ENCODE results near the gene OR5I1. TPM values are rescaled to one million over a fixed set of nuclear protein-coding genes. Genes with fewer than 3 reads are reported as not detected.
"Not testable (repeated sequence)": the region's sequence is repeated elsewhere in the genome, so short reads cannot be mapped to it uniquely, and the experiment has no call there.

The OR5I1 gene
- total RNA-seq = not detected

GRCh38 chr11:55936300-55936699 is at the start of gene OR5I1:
Gene OR5I1, minus strand, starts transcription at chr11:55936400. Its CDS starts 0 bp downstream, at chr11:55936400.
- no peaks in the 10 kb centered on the region for H3K27me3 Mint-ChIP-seq
- peaks cover 2% of the 10 kb centered on the region for H3K9me3 Mint-ChIP-seq
- no peak within 1 kb of the TSS for H3K4me3 Mint-ChIP-seq
- no peak for ATAC-seq (ENCODE audit: low read depth)
- no peaks in the 10 kb centered on the region for H3K36me3 Mint-ChIP-seq
- POLR2A ChIA-PET = no interaction called here
- no peak within 1 kb of the TSS for H3K27ac Mint-ChIP-seq
- H3K4me1 Mint-ChIP-seq = no peaks in the 10 kb centered on the region
- DNase-seq = no peak

GRCh38 chr11:55970935-55971334 is 34.7 kb upstream of the OR5I1 start:
- H3K36me3 Mint-ChIP-seq = no peaks in the 10 kb centered on the region

GRCh38 chr11:55969845-55970244 is 33.6 kb upstream of the OR5I1 start, which contains the start of gene OR10AG1:
Gene OR10AG1, minus strand, starts transcription at chr11:55969945. Its CDS starts 38 bp downstream, at chr11:55969907.
- H3K4me1 Mint-ChIP-seq = no peaks in the 10 kb centered on the region
- POLR2A ChIA-PET = no interaction called here
- no peaks in the 10 kb centered on the region for H3K27me3 Mint-ChIP-seq

More at GRCh38 chr11:55970935-55971334, 34.7 kb upstream of the OR5I1 start:
- peaks cover 5% of the 10 kb centered on the region for H3K9me3 Mint-ChIP-seq
- ATAC-seq (ENCODE audit: low read depth) (no peak), DNase-seq (no peak)
- no peaks in the 10 kb centered on the region for H3K4me1 Mint-ChIP-seq
- no peaks in the 10 kb centered on the region for H3K27me3 Mint-ChIP-seq
- H3K4me3 Mint-ChIP-seq = no peak overlapping the region
- POLR2A ChIA-PET = no interaction called here
- H3K27ac Mint-ChIP-seq = no peak overlapping the region

GRCh38 chr11:55967914-55968313 is 31.7 kb upstream of the OR5I1 start:
- Mint-ChIP-seq H3K9me3 (peaks cover 5% of the 10 kb centered on the region), H3K36me3 (no peaks in the 10 kb centered on the region), H3K27ac (no peak overlapping the region), H3K27me3 (no peaks in the 10 kb centered on the region), H3K4me3 (no peak overlapping the region), H3K4me1 (no peaks in the 10 kb centered on the region)
- POLR2A ChIA-PET = no interaction called here
- ATAC-seq (ENCODE audit: low read depth) = no peak
- DNase-seq = no peak

More at GRCh38 chr11:55969845-55970244, 33.6 kb upstream of the OR5I1 start, which contains the start of gene OR10AG1:
- Mint-ChIP-seq H3K9me3 (peaks cover 5% of the 10 kb centered on the region), H3K36me3 (no peaks in the 10 kb centered on the region), H3K27ac (no peak within 1 kb of the TSS), H3K4me3 (no peak within 1 kb of the TSS)
- no peak for DNase-seq
- no peak for ATAC-seq (ENCODE audit: low read depth)

GRCh38 chr11:55966391-55966790 is 30.2 kb upstream of the OR5I1 start:
- POLR2A ChIA-PET = no interaction called here
- H3K27me3 Mint-ChIP-seq = no peaks in the 10 kb centered on the region
- H3K27ac Mint-ChIP-seq = no peak overlapping the region
- H3K9me3 Mint-ChIP-seq = peaks cover 5% of the 10 kb centered on the region
- DNase-seq = no peak
- no peak overlapping the region for H3K4me3 Mint-ChIP-seq
- no peaks in the 10 kb centered on the region for H3K36me3 Mint-ChIP-seq
- no peak for ATAC-seq (ENCODE audit: low read depth)
- H3K4me1 Mint-ChIP-seq = no peaks in the 10 kb centered on the region

- DNase-seq (no peak), ATAC-seq (ENCODE audit: low read depth) (no peak)
- POLR2A ChIA-PET = no interaction called here
- H3K4me3 Mint-ChIP-seq = no peak overlapping the region
- no peaks in the 10 kb centered on the region for H3K4me1 Mint-ChIP-seq
- no peaks in the 10 kb centered on the region for H3K27me3 Mint-ChIP-seq
- no peaks in the 10 kb centered on the region for H3K36me3 Mint-ChIP-seq
- peaks cover 3% of the 10 kb centered on the region for H3K9me3 Mint-ChIP-seq
- no peak overlapping the region for H3K27ac Mint-ChIP-seq
Observed at GRCh38 chr11:55956521-55956920, 20.3 kb upstream of the OR5I1 start.

GRCh38 chr11:55949330-55949729 is 13.1 kb upstream of the OR5I1 start:
- POLR2A ChIA-PET = no interaction called here
- ATAC-seq (ENCODE audit: low read depth) (no peak), DNase-seq (no peak)

GRCh38 chr11:55942785-55943392 is 6.7 kb upstream of the OR5I1 start:
- no peak overlapping the region for H3K27ac Mint-ChIP-seq
- no peaks in the 10 kb centered on the region for H3K4me1 Mint-ChIP-seq
- no peak overlapping the region for H3K4me3 Mint-ChIP-seq
- H3K36me3 Mint-ChIP-seq = no peaks in the 10 kb centered on the region
- peaks cover under 1% of the 10 kb centered on the region for H3K9me3 Mint-ChIP-seq
- ATAC-seq (ENCODE audit: low read depth) (no peak), DNase-seq (no peak)
- no peaks in the 10 kb centered on the region for H3K27me3 Mint-ChIP-seq
- POLR2A ChIA-PET = interaction anchor here (0.7 kb wide), 1 partner anchor 148 kb away, joined by 3 read pairs; no protein-coding TSS in a partner anchor

More at GRCh38 chr11:55949330-55949729, 13.1 kb upstream of the OR5I1 start:
- Mint-ChIP-seq H3K36me3 (no peaks in the 10 kb centered on the region), H3K4me1 (no peaks in the 10 kb centered on the region), H3K27me3 (no peaks in the 10 kb centered on the region), H3K27ac (no peak overlapping the region), H3K4me3 (no peak overlapping the region), H3K9me3 (peaks cover 6% of the 10 kb centered on the region)

GRCh38 chr11:55920537-55920936 is 15.7 kb downstream of the OR5I1 start:
- Mint-ChIP-seq H3K27me3 (no peaks in the 10 kb centered on the region), H3K4me3 (no peak overlapping the region), H3K27ac (no peak overlapping the region), H3K4me1 (no peaks in the 10 kb centered on the region), H3K36me3 (no peaks in the 10 kb centered on the region), H3K9me3 (peaks cover 13% of the 10 kb centered on the region)
- no peak for ATAC-seq (ENCODE audit: low read depth)
- POLR2A ChIA-PET = no interaction called here
- no peak for DNase-seq

- Mint-ChIP-seq H3K4me1 (no peaks in the 10 kb centered on the region), H3K9me3 (peaks cover 4% of the 10 kb centered on the region), H3K4me3 (no peak within 1 kb of the TSS), H3K36me3 (no peaks in the 10 kb centered on the region), H3K27me3 (no peaks in the 10 kb centered on the region), H3K27ac (no peak within 1 kb of the TSS)
- POLR2A ChIA-PET = no interaction called here
- ATAC-seq (ENCODE audit: low read depth) (no peak), DNase-seq (no peak)
Observed at GRCh38 chr11:55914482-55914881, 21.7 kb downstream of the OR5I1 start, which contains the start of gene OR5W2. Gene OR5W2, minus strand, starts transcription at chr11:55914582. Its CDS starts 0 bp downstream, at chr11:55914582.

GRCh38 chr11:55902308-55902707 is 33.9 kb downstream of the OR5I1 start:
- no peak overlapping the region for H3K4me3 Mint-ChIP-seq
- no peaks in the 10 kb centered on the region for H3K36me3 Mint-ChIP-seq
- POLR2A ChIA-PET = no interaction called here
- no peak for ATAC-seq (ENCODE audit: low read depth)
- H3K4me1 Mint-ChIP-seq = no peaks in the 10 kb centered on the region
- H3K27me3 Mint-ChIP-seq = no peaks in the 10 kb centered on the region
- no peak overlapping the region for H3K27ac Mint-ChIP-seq
- no peak for DNase-seq
- H3K9me3 Mint-ChIP-seq = peaks cover 4% of the 10 kb centered on the region

- DNase-seq = no peak
- no peak for ATAC-seq (ENCODE audit: low read depth)
- Mint-ChIP-seq H3K9me3 (peaks cover 1% of the 10 kb centered on the region), H3K36me3 (no peaks in the 10 kb centered on the region), H3K4me3 (no peak overlapping the region), H3K27ac (no peak overlapping the region), H3K4me1 (no peaks in the 10 kb centered on the region), H3K27me3 (no peaks in the 10 kb centered on the region)
- POLR2A ChIA-PET = no interaction called here
Observed at GRCh38 chr11:55895216-55895615, 41.0 kb downstream of the OR5I1 start.

- H3K27me3 Mint-ChIP-seq; H3K4me3 Mint-ChIP-seq; DNase-seq; ATAC-seq (ENCODE audit: low read depth); H3K4me1 Mint-ChIP-seq; H3K36me3 Mint-ChIP-seq; POLR2A ChIA-PET; H3K27ac Mint-ChIP-seq; H3K9me3 Mint-ChIP-seq: not testable (repeated sequence)
Observed at GRCh38 chr11:55885481-55885880, 50.7 kb downstream of the OR5I1 start.

Data from activated naive CD8-positive, alpha-beta T cell treated with anti-CD3 and anti-CD28 coated beads, Interleukin-2, amount 10 ng/mL, durations not matched to agents 7 days and 5 days (primary cell).